ENCODE data around the gene C3orf70.

DNA sequence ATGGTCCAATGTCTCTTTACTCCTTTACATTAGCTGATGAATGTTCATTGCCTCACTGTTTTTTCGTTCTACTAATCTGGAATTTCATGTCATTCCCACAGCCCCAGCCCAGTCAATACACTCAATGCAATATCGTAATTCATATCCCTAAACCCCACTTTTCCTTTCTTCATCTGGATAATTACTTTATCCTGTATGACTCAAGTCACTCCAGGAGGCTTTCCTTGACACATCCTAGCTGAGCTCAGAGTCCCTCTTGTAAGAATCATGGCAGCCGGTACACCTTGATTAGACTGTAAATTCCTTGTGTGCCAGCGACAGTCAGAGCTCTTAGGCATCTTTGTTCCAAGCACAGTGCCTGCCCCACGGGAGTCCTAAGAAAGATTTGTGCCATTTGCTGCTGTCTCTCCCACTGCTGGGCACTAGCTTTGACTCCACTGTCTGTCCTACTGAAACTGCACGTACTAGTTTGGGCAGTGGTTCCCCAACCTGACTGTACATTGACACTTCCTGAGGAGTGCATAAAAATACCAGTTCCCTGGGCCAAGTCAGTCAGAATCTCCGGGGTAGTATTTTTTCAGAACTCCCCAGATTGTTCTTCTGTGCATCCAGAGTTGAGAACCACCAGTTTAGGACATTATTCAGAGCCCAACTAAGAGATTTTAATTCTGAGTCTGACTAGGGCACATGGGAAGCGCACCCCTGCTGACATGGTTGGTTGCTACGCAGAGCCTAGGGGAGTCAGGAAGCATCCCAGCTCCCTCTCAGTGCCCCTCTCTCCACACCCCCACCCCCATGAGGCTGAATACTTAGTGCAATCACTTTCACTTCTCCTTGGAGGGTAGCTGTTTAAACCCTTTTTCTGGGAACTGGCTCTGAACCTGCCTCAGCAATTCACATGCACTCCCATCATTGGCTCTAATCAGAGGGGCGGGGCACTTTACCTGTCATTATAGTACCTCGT lies 19.5 kb upstream of the C3orf70 start:
- TF ChIP-seq, protein P1, sequence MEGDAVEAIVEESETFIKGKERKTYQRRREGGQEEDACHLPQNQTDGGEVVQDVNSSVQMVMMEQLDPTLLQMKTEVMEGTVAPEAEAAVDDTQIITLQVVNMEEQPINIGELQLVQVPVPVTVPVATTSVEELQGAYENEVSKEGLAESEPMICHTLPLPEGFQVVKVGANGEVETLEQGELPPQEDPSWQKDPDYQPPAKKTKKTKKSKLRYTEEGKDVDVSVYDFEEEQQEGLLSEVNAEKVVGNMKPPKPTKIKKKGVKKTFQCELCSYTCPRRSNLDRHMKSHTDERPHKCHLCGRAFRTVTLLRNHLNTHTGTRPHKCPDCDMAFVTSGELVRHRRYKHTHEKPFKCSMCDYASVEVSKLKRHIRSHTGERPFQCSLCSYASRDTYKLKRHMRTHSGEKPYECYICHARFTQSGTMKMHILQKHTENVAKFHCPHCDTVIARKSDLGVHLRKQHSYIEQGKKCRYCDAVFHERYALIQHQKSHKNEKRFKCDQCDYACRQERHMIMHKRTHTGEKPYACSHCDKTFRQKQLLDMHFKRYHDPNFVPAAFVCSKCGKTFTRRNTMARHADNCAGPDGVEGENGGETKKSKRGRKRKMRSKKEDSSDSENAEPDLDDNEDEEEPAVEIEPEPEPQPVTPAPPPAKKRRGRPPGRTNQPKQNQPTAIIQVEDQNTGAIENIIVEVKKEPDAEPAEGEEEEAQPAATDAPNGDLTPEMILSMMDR (IDR thresholded peaks at IDR 0.05), result no peak
- TF ChIP-seq POLR2A (IDR thresholded peaks at IDR 0.05), result no peak
